SK-N-SH (cell line): ENCODE data around the gene ZNF521. TPM values are rescaled to one million over a fixed set of nuclear protein-coding genes. Genes with fewer than 3 reads are reported as not detected.

Experiments
- CTCF ChIA-PET: fragments of 300-600, 350-600 bp; formaldehyde crosslinking; extraction: SDS; loops from one replicate; lab custom pipeline; 2021; lab: Yijun Ruan, JAX
- POLR2A ChIA-PET: fragments of 350-600 bp; sonication (Branson Sonifier 250); formaldehyde crosslinking; extraction: SDS; loops from one replicate; lab custom pipeline; 2020; ENCODE audit warnings: antibody characterized with exemption, inconsistent platforms; lab: Yijun Ruan, JAX
- DNase-seq: peaks from one replicate; pipeline ENCODE4 v3.0.0; 2012
- H2AFZ ChIP-seq: fragments of 200-600 bp; sonication (generic); 2 replicates; pipeline ENCODE4 v1.8.1; 2016; ENCODE audit warnings: antibody characterized with exemption, mild to moderate bottlenecking, low read depth
- H3F3A ChIP-seq: fragments of 200-600 bp; sonication (generic); replicated peaks from 2 replicates; pipeline ENCODE3; 2016; ENCODE audit warnings: antibody characterized with exemption, mild to moderate bottlenecking; ENCODE audit not compliant: insufficient read depth
- H3K27ac ChIP-seq, 2 experiments: fragments of 200-500 bp in 1 of 2; fragments of 200-600 bp in 1 of 2; sonication (Bioruptor generic) in 1 of 2; sonication (generic), shearing (Covaris generic) in 1 of 2; 2 replicates each; pipeline versions ENCODE4 v1.5.1 to v1.6.1; 2014 to 2016; ENCODE audit warnings: low read depth in 2 of 2, inconsistent platforms in 1 of 2, low read length in 1 of 2, mild to moderate bottlenecking in 1 of 2, mixed read lengths in 1 of 2
- H3K27me3 ChIP-seq: fragments of 200-600 bp; sonication (generic), shearing (Covaris generic); 2 replicates; pipeline ENCODE4 v1.6.1; 2016; ENCODE audit warnings: mixed run types; ENCODE audit not compliant: insufficient read depth
- H3K36me3 ChIP-seq, 2 experiments: fragments of 200-500 bp in 1 of 2; fragments of 200-600 bp in 1 of 2; sonication (Bioruptor generic) in 1 of 2; sonication (generic) in 1 of 2; replicated peaks in 1 of 2; 2 replicates each; pipeline versions ENCODE3 to v1.5.1; 2014 to 2016; ENCODE audit warnings: low read length in 1 of 2, mild to moderate bottlenecking in 1 of 2; ENCODE audit not compliant: insufficient read depth in 2 of 2, control insufficient read depth in 1 of 2
- H3K4me1 ChIP-seq, 2 experiments: fragments of 200-500 bp in 1 of 2; fragments of 200-600 bp in 1 of 2; sonication (Bioruptor generic) in 1 of 2; sonication (generic), shearing (Covaris generic) in 1 of 2; 2 replicates each; pipeline versions ENCODE4 v1.5.1 to v1.6.1; 2014 to 2016; ENCODE audit warnings: low read depth in 1 of 2, low read length in 1 of 2, mixed run types in 1 of 2; ENCODE audit not compliant: insufficient read depth in 2 of 2, control insufficient read depth in 1 of 2
- H3K4me2 ChIP-seq: fragments of 200-600 bp; sonication (generic), shearing (Covaris generic); 2 replicates; pipeline ENCODE4 v1.6.1; 2017; ENCODE audit warnings: mixed run types
- H3K4me3 ChIP-seq, 2 experiments: fragments of 200-500 bp in 1 of 2; fragments of 200-600 bp in 1 of 2; sonication (Bioruptor generic) in 1 of 2; sonication (generic), shearing (Covaris generic) in 1 of 2; 2 replicates each; pipeline versions ENCODE4 v1.5.1 to v1.8.1; 2014 to 2016; ENCODE audit warnings: low read depth in 2 of 2, inconsistent platforms in 1 of 2, low read length in 1 of 2, mild to moderate bottlenecking in 1 of 2, mixed read lengths in 1 of 2, moderate library complexity in 1 of 2
- H3K79me2 ChIP-seq: fragments of 200-600 bp; sonication (generic); 2 replicates; pipeline ENCODE4 v1.8.1; 2017; ENCODE audit warnings: mild to moderate bottlenecking; ENCODE audit not compliant: insufficient read depth
- H3K9ac ChIP-seq: fragments of 200-600 bp; sonication (generic); 2 replicates; pipeline ENCODE4 v1.6.1; 2017; ENCODE audit warnings: mixed run types
- H3K9me2 ChIP-seq: fragments of 200-600 bp; sonication (generic); 2 replicates; pipeline ENCODE4 v1.6.1; 2017; ENCODE audit warnings: mixed run types
- H3K9me3 ChIP-seq: fragments of 200-600 bp; sonication (generic); 2 replicates; pipeline ENCODE4 v1.6.1; 2017; ENCODE audit warnings: mixed run types, mild to moderate bottlenecking, moderate library complexity
- H4K20me1 ChIP-seq: fragments of 200-600 bp; sonication (generic); 2 replicates; pipeline ENCODE4 v1.6.1; 2017; ENCODE audit warnings: mild to moderate bottlenecking, mixed run types; ENCODE audit not compliant: insufficient read depth
- ELF1 ChIP-seq: IDR thresholded peaks from 2 replicates; pipeline ENCODE4 v1.4.0; 2012
- EZH2phosphoT487 ChIP-seq: fragments of 200-600 bp; sonication (generic); IDR thresholded peaks from 2 replicates; pipeline ENCODE4 v1.6.1; 2017; ENCODE audit warnings: low read depth, mixed run types, mild to moderate bottlenecking, antibody characterized with exemption, moderate library complexity, borderline replicate concordance
- FOSL2 ChIP-seq: IDR thresholded peaks from 2 replicates; pipeline ENCODE4 v1.4.0; 2012; ENCODE audit warnings: low read depth, mild to moderate bottlenecking, moderate library complexity, borderline replicate concordance
- MAX ChIP-seq: IDR thresholded peaks from 2 replicates; pipeline ENCODE4 v1.4.0; 2012; ENCODE audit warnings: low read depth
- MXI1 ChIP-seq: IDR thresholded peaks from 2 replicates; pipeline ENCODE4 v1.6.1; 2012; ENCODE audit warnings: mild to moderate bottlenecking, low read depth, low read length, improper control_type of control experiment
- NFIC ChIP-seq: IDR thresholded peaks from 2 replicates; pipeline ENCODE4 v1.4.0; 2012; ENCODE audit warnings: borderline replicate concordance
- RAD21 ChIP-seq: IDR thresholded peaks from 2 replicates; pipeline ENCODE4 v1.6.1; 2012; ENCODE audit warnings: mild to moderate bottlenecking, low read length
- RCOR1 ChIP-seq: fragments of 150-350 bp; IDR thresholded peaks from 2 replicates; pipeline ENCODE4 v1.6.1; 2017; ENCODE audit warnings: antibody characterized with exemption, low read length
- REST ChIP-seq: IDR thresholded peaks from 2 replicates; pipeline ENCODE4 v1.6.1; 2012; ENCODE audit warnings: mild to moderate bottlenecking, low read depth, low read length, moderate library complexity
- RXRA ChIP-seq: IDR thresholded peaks from 2 replicates; pipeline ENCODE4 v1.4.0; 2012; ENCODE audit warnings: low read depth, mild to moderate bottlenecking, borderline replicate concordance
- WGBS: methylation state at CpG from one replicate; pipeline ENCODE4 v1.1.6; 2017; ENCODE audit warnings: low lambda C conversion rate; 5-methylcytosine and 5-hydroxymethylcytosine counted together
- polyA plus RNA-seq, 3 experiments: library from polyadenylated mRNA; depleted of rRNA; stranded (reverse); fragments of >200 nt; gene quantifications; 2 replicates each; pipeline ENCODE4 v1.2.3, GENCODE V29; 2012

The ZNF521 gene
- polyA plus RNA-seq, 1 of the 3 experiments (the other 2 are of a cell fraction) = 14.1 TPM

GRCh38 chr18:25282896-25283703, 68.9 kb downstream of the ZNF521 start (continued):
- no peak for TF ChIP-seq ELF1
- no peak for TF ChIP-seq RAD21
- no peak for TF ChIP-seq RXRA
- no peak for TF ChIP-seq RCOR1
- no peak for TF ChIP-seq NFIC

- no peaks in the 10 kb centered on the region for H3K9me3 ChIP-seq
- 89% methylated on average over 8 of the region's 8 CpGs for WGBS
- TF ChIP-seq FOSL2 (no peak), EZH2phosphoT487 (no peak), RXRA (no peak), MXI1 (no peak), MAX (no peak)
- peaks cover 0 to 26% of the 10 kb centered on the region in 2 experiments; a peak in 3 of 4 replicates for H3K4me1 ChIP-seq
- H3K4me3 ChIP-seq = no peak overlapping the region
- H3K27ac ChIP-seq = no peak overlapping the region
- H3K27me3 ChIP-seq = no peaks in the 10 kb centered on the region
- no peak overlapping the region for H3K4me2 ChIP-seq
- no peak overlapping the region for H2AFZ ChIP-seq
- no peak overlapping the region for H3K9ac ChIP-seq
- no peaks in the 10 kb centered on the region for H3K9me2 ChIP-seq
- H3K79me2 ChIP-seq = no peaks in the 10 kb centered on the region
- POLR2A ChIA-PET = no interaction called here
- CTCF ChIA-PET = no interaction called here
- no peaks in the 10 kb centered on the region for H3K36me3 ChIP-seq
- no peak for DNase-seq
- H4K20me1 ChIP-seq = no peaks in the 10 kb centered on the region
- no peaks in the 10 kb centered on the region for H3F3A ChIP-seq
Observed at GRCh38 chr18:25282282-25282681, 69.7 kb downstream of the ZNF521 start.

GRCh38 chr18:25281556-25281955, 70.4 kb downstream of the ZNF521 start:
- no peak for DNase-seq
- no peaks in the 10 kb centered on the region for H3K79me2 ChIP-seq
- H3K9ac ChIP-seq = no peak overlapping the region
- no peaks in the 10 kb centered on the region for H3K36me3 ChIP-seq
- H3K4me1 ChIP-seq = peaks cover 0 to 24% of the 10 kb centered on the region in 2 experiments; a peak in 3 of 4 replicates
- H3K9me2 ChIP-seq = no peaks in the 10 kb centered on the region
- H3K4me3 ChIP-seq = no peak overlapping the region
- no peak overlapping the region for H3K27ac ChIP-seq
- H4K20me1 ChIP-seq = no peaks in the 10 kb centered on the region
- POLR2A ChIA-PET = no interaction called here
- no peaks in the 10 kb centered on the region for H3F3A ChIP-seq
- no peak overlapping the region for H2AFZ ChIP-seq
- H3K27me3 ChIP-seq = no peaks in the 10 kb centered on the region
- 95% methylated on average over 6 of the region's 6 CpGs for WGBS
- H3K4me2 ChIP-seq = no peak overlapping the region
- TF ChIP-seq REST = no peak
- TF ChIP-seq, all 33 proteins: peak for 0
- no peaks in the 10 kb centered on the region for H3K9me3 ChIP-seq
- CTCF ChIA-PET = no interaction called here
